Measurements from ENCODE around the gene GALNT9. TPM values are rescaled to one million over a fixed set of nuclear protein-coding genes. Genes with fewer than 3 reads are reported as not detected.
A peak's percentile ranks its signal among the peaks of the same experiment; 100 is the strongest.

GALNT9 gene
- total and polyA plus RNA-seq, 2 experiments from 2014 or later: 0.33 to 1.4 TPM

DNA sequence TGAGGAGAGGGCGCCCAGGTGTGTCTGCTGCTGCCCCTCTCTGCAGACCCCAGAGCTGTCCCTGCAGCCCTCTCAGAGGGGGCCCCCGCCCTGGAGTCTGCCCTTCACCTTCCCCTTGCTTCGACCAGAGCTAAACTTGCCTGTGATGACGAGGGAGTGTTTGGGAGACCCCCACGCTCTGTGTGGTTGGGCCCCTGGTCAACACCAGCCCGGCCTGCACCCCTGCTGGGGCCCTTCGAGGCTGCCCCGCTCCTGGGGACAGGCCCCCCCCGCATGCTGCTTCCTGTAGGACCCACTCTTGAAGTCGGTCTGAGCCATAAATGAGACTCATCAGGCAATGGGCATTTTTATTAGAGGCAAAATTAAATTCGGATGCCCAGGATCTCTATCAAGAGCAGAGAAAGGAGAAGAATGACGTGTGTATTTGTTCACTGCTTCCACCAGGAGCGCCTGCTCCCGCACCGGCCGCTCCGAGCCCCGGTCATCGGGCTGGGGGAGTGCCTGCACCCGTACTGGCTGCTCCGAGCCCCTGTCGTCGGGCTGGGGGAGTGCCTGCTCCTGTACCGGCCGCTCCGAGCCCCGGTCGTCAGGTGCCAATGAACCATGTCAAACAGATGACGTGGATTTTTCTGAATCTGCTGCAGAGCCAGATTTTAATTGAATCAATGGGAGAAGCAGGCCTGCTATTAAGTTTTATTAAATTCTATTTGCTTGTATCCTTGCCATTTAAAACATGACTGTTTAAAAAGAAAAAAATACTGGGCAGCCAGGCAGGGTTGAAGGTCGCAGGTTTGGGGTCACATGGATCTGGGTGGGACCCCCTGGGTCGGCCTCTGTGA is 137.5 kb downstream of the GALNT9 start:
- no peaks in the 10 kb centered on the region for H3K36me3 ChIP-seq (ENCODE audit: low read depth)
- H3K4me2 ChIP-seq (ENCODE audit: unreplicated experiment): no peak overlapping the region
- 57 to 60% methylated on average over 29 to 31 of the region's 31 CpGs for WGBS, 2 experiments (ENCODE audit: low coverage in 1 of 2, low lambda C conversion rate in 2 of 2, missing lambda C conversion rate in 2 of 2)
- H4K20me1 ChIP-seq (ENCODE audit: insufficient read depth): no peaks in the 10 kb centered on the region
- no peaks in the 10 kb centered on the region for H3K9me3 ChIP-seq (ENCODE audit: low read depth)
- H3K4me3 ChIP-seq: no peak overlapping the region
- H3K27ac ChIP-seq: no peak overlapping the region
- H3K79me2 ChIP-seq (ENCODE audit: insufficient read depth): no peaks in the 10 kb centered on the region
- no peaks in the 10 kb centered on the region for H3F3A ChIP-seq (ENCODE audit: insufficient read depth)
- H3K9ac ChIP-seq: no peak overlapping the region
- no peaks in the 10 kb centered on the region for H3K4me1 ChIP-seq (ENCODE audit: insufficient read depth)
- no peaks in the 10 kb centered on the region for H3K27me3 ChIP-seq (replicated peaks; ENCODE audit: insufficient read depth)
- in situ Hi-C loops (cut with MboI): no loop called here
- TF ChIP-seq EZH2 (IDR thresholded peaks at IDR 0.05; ENCODE audit: insufficient read depth, poor library complexity, severe bottlenecking): no peak
- no peak for TF ChIP-seq EZH2phosphoT487 (IDR thresholded peaks at IDR 0.05; ENCODE audit: insufficient read depth, low read depth)
- DNase-seq: no peak
- H2AFZ ChIP-seq: no peak overlapping the region
- H3K9me2 ChIP-seq (ENCODE audit: insufficient read depth): no peaks in the 10 kb centered on the region

DNA sequence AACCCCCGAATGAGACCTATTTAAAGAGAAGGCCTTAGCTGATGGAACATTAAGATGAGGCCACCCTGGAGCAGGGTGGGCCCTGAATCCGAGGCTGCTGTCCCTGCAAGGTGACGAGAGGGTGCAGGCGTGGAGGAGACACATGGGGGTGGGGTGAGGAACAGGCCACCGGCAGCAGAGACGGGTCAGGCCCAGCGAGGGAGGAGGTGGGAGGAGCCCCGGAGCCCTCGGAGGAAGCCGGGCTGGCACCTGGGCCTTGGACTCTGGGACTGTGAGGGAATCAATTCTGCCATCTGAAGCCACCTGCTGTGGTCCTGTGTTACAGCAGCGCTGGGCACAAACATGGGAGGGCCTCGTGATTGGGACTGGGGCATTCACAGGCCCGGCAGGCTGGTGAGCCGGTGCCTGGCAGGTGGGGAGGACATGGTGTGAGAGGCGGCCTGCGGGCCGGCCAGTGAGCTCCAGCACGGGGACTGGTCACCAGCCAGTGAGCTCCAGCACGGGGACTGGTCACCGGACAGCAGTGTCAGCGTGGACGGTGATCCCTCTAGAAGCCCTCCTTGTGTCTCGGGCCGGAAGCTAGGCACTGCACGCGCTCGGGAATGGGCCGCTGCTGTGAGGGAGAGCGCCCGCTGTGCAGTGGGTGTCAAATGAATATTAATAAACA is 138.4 kb downstream of the GALNT9 start:
- H3K9me2 ChIP-seq (ENCODE audit: insufficient read depth): no peaks in the 10 kb centered on the region
- in situ Hi-C loops (cut with MboI): no loop called here
- peaks cover under 1% of the 10 kb centered on the region; the same call in 1 of the 2 replicates for H3K27me3 ChIP-seq (replicated peaks; ENCODE audit: insufficient read depth)
- no peak for TF ChIP-seq EZH2phosphoT487 (IDR thresholded peaks at IDR 0.05; ENCODE audit: insufficient read depth, low read depth)
- TF ChIP-seq EZH2 (IDR thresholded peaks at IDR 0.05; ENCODE audit: insufficient read depth, poor library complexity, severe bottlenecking): no peak
- 93 to 94% methylated on average over 30 of the region's 30 CpGs for WGBS, 2 experiments (ENCODE audit: low coverage in 1 of 2, low lambda C conversion rate in 2 of 2, missing lambda C conversion rate in 2 of 2)
- H3F3A ChIP-seq (ENCODE audit: insufficient read depth): no peaks in the 10 kb centered on the region
- no peak for DNase-seq
- no peak overlapping the region for H3K27ac ChIP-seq
- no peaks in the 10 kb centered on the region for H3K79me2 ChIP-seq (ENCODE audit: insufficient read depth)
- H3K9me3 ChIP-seq (ENCODE audit: low read depth): no peaks in the 10 kb centered on the region
- no peak overlapping the region for H3K4me2 ChIP-seq (ENCODE audit: unreplicated experiment)
- H3K36me3 ChIP-seq (ENCODE audit: low read depth): no peaks in the 10 kb centered on the region
- H3K4me1 ChIP-seq (ENCODE audit: insufficient read depth): no peaks in the 10 kb centered on the region
- no peaks in the 10 kb centered on the region for H4K20me1 ChIP-seq (ENCODE audit: insufficient read depth)
- no peak overlapping the region for H3K4me3 ChIP-seq
- H2AFZ ChIP-seq: no peak overlapping the region
- no peak overlapping the region for H3K9ac ChIP-seq

DNA sequence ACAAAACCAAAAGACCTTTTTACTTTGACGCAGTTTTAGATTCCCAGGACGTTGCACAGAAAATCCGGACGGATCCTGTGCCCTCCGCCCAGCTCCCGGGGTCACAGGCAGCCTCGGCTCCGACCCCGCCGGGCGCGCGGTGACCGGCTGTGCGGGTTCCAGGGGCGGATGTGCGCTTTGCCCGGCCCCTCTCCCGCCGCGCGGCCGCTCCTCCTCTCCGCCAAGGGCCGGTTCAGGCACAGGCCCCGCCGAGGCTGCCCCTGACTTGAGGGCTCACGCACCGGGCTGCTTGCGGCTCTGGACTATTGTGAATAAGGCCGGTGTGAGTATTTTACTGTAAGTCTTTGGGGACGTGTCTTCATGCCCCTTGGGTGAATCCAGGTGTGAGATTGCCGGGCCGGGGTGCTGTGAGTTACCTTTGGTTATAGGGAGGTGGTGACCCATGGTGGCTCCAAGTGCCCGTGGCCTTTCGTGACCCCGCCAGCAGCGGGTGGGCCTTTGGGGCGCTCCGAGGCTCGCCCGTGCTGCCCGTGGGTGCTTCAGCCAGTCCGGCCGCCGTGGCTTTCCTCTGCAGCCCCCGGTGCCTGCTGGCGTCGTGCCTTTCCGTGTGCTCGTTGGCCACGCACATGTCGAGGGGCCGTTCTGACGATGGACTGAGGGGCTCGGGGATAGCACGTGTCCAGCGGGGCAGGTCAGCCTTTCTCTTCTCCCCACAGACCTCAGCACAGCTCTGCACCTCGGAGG is 139.2 kb downstream of the GALNT9 start:
- H3K36me3 ChIP-seq (ENCODE audit: low read depth): no peaks in the 10 kb centered on the region
- no peaks in the 10 kb centered on the region for H3K9me3 ChIP-seq (ENCODE audit: low read depth)
- TF ChIP-seq EZH2 (IDR thresholded peaks at IDR 0.05; ENCODE audit: insufficient read depth, poor library complexity, severe bottlenecking) (no peak), EZH2phosphoT487 (IDR thresholded peaks at IDR 0.05; ENCODE audit: insufficient read depth, low read depth) (no peak)
- no peaks in the 10 kb centered on the region for H4K20me1 ChIP-seq (ENCODE audit: insufficient read depth)
- H3K4me2 ChIP-seq (ENCODE audit: unreplicated experiment): peak overlapping the region; percentile 86
- H3K9ac ChIP-seq: peak overlapping the region; percentile 79
- peak overlapping the region; percentile 91 for H2AFZ ChIP-seq
- no peak overlapping the region for H3K27ac ChIP-seq
- H3F3A ChIP-seq (ENCODE audit: insufficient read depth): no peaks in the 10 kb centered on the region
- no peaks in the 10 kb centered on the region for H3K9me2 ChIP-seq (ENCODE audit: insufficient read depth)
- 35 to 42% methylated on average over 54 to 59 of the region's 59 CpGs for WGBS, 2 experiments (ENCODE audit: low coverage in 1 of 2, low lambda C conversion rate in 2 of 2, missing lambda C conversion rate in 2 of 2)
- H3K4me3 ChIP-seq: peak overlapping the region; percentile 77
- no peaks in the 10 kb centered on the region for H3K79me2 ChIP-seq (ENCODE audit: insufficient read depth)
- in situ Hi-C loops (cut with MboI): no loop called here
- DNase-seq: peak; percentile 56
- no peaks in the 10 kb centered on the region for H3K4me1 ChIP-seq (ENCODE audit: insufficient read depth)
- peaks cover 8% of the 10 kb centered on the region; the same call in 1 of the 2 replicates for H3K27me3 ChIP-seq (replicated peaks; ENCODE audit: insufficient read depth)

DNA sequence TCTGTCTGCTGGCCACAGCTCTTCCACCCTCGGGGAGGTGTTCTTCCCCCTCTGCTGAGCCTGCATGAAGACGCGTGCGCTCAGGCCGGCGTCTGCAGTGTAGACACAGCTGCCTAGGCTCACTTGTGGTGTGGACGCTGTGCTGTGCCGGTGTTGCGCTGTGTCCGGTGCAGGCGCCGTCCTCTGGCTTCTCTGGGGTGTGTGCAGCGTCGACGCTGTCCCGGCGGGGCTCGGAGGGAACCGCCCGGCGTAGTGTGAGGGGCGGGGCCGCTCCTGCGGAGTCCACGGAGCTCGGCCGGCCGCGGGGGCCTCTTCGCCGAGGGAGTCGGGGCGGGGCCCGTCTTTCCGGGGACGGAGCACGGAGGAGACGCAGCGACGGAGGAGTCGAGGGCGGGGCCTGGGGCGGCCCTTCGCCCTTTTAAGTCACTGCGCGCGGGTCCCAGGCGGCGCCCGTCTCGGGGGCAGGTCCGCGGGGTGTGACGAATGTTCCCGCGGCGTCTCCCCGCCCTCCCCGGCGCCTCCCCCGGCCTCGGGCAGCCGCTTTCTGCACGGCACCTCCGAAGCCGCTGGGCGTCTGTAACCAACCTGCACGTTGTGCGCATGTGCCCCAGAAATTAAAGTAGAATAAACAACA is 139.9 kb downstream of the GALNT9 start:
- H3K79me2 ChIP-seq (ENCODE audit: insufficient read depth): no peaks in the 10 kb centered on the region
- peak; percentile 92 for DNase-seq
- TF ChIP-seq EZH2phosphoT487 (IDR thresholded peaks at IDR 0.05; ENCODE audit: insufficient read depth, low read depth) (no peak), EZH2 (IDR thresholded peaks at IDR 0.05; ENCODE audit: insufficient read depth, poor library complexity, severe bottlenecking) (no peak)
- peak overlapping the region; percentile 86 for H3K4me2 ChIP-seq (ENCODE audit: unreplicated experiment)
- peaks cover 14% of the 10 kb centered on the region; the same call in 1 of the 2 replicates for H3K27me3 ChIP-seq (replicated peaks; ENCODE audit: insufficient read depth)
- H3K9me3 ChIP-seq (ENCODE audit: low read depth): no peaks in the 10 kb centered on the region
- peak overlapping the region; percentile 79 for H3K9ac ChIP-seq
- H4K20me1 ChIP-seq (ENCODE audit: insufficient read depth): no peaks in the 10 kb centered on the region
- WGBS, 2 experiments (ENCODE audit: low coverage in 1 of 2, low lambda C conversion rate in 2 of 2, missing lambda C conversion rate in 2 of 2): 1 to 3% methylated on average over 33 to 61 of the region's 69 CpGs
- no peaks in the 10 kb centered on the region for H3K36me3 ChIP-seq (ENCODE audit: low read depth)
- peak overlapping the region; percentile 77 for H3K4me3 ChIP-seq
- H2AFZ ChIP-seq: peak overlapping the region; percentile 91
- no peaks in the 10 kb centered on the region for H3K4me1 ChIP-seq (ENCODE audit: insufficient read depth)
- no peaks in the 10 kb centered on the region for H3F3A ChIP-seq (ENCODE audit: insufficient read depth)
- no peaks in the 10 kb centered on the region for H3K9me2 ChIP-seq (ENCODE audit: insufficient read depth)
- in situ Hi-C loops (cut with MboI): no loop called here
- H3K27ac ChIP-seq: no peak overlapping the region
